Measurements from ENCODE around the gene TSHZ3.

GRCh38 chr19:31255174-31255799, 93.9 kb downstream of the TSHZ3 start:
- TF ChIP-seq, protein P1, sequence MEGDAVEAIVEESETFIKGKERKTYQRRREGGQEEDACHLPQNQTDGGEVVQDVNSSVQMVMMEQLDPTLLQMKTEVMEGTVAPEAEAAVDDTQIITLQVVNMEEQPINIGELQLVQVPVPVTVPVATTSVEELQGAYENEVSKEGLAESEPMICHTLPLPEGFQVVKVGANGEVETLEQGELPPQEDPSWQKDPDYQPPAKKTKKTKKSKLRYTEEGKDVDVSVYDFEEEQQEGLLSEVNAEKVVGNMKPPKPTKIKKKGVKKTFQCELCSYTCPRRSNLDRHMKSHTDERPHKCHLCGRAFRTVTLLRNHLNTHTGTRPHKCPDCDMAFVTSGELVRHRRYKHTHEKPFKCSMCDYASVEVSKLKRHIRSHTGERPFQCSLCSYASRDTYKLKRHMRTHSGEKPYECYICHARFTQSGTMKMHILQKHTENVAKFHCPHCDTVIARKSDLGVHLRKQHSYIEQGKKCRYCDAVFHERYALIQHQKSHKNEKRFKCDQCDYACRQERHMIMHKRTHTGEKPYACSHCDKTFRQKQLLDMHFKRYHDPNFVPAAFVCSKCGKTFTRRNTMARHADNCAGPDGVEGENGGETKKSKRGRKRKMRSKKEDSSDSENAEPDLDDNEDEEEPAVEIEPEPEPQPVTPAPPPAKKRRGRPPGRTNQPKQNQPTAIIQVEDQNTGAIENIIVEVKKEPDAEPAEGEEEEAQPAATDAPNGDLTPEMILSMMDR (IDR thresholded peaks at IDR 0.05): no peak
- TF ChIP-seq POLR2A (IDR thresholded peaks at IDR 0.05): no peak
